Heart left ventricle (tissue), 13 donors: ENCODE measurements around the gene PCBD2.

Experiments used
- POLR2A ChIP-seq, 2 donors: fragments of 450-650 bp; IDR thresholded peaks; one replicate each; pipeline ENCODE4 v1.6.1; 2017; ENCODE audit warnings: antibody characterized with exemption in 2 of 2, mild to moderate bottlenecking in 2 of 2, moderate library complexity in 2 of 2
- TF ChIP-seq, protein P1 (sequence below), 12 donors: fragments of 200-600 bp; sonication (generic) in 4 of 12; IDR thresholded peaks; one replicate each; pipeline versions ENCODE4 v1.5.0 to v1.8.0; 2018 to 2022; ENCODE audit warnings: antibody characterized with exemption in 12 of 12, mild to moderate bottlenecking in 5 of 12
- donor health status: ischemic (EF 13 %, LVEDD 7.1; RV severe dilation, severe dysfunction).
- donor health status: DM: no; HTN: yes; CAD: no.
- donor health status: DM: no; HTN: no; CAD: no.
- donor health status: ischemic (EF 25% LVEDD 6.9; RV normal size, moderate dysfunction).
- donor health status: ischemic (EF 25% LVEDD 5.7; RV mildly dilated, moderate dysfunction).
- donor health status: ischemic (EF 35%, LVEDD 5.7; RV mildly dilated, moderate dysfunction).
- donor health status: nonischemic (EF 11% LVEDD 7.7; RV severe dilation, severe dysfunction).
- donor health status: DM: yes; HTN: yes; CAD: no.
- donor health status: PGD.
- donor health status: ischemic (EF 29% LVEDD 5.4; RV normal size, mild dysfunction).
- donor health status: nonischemic (EF 23%, LVEDD 6.1; RV moderate dilation, normal function).

GRCh38 chr5:134913254-134913653, 8.3 kb downstream of the PCBD2 start:
- TF ChIP-seq, protein P1, sequence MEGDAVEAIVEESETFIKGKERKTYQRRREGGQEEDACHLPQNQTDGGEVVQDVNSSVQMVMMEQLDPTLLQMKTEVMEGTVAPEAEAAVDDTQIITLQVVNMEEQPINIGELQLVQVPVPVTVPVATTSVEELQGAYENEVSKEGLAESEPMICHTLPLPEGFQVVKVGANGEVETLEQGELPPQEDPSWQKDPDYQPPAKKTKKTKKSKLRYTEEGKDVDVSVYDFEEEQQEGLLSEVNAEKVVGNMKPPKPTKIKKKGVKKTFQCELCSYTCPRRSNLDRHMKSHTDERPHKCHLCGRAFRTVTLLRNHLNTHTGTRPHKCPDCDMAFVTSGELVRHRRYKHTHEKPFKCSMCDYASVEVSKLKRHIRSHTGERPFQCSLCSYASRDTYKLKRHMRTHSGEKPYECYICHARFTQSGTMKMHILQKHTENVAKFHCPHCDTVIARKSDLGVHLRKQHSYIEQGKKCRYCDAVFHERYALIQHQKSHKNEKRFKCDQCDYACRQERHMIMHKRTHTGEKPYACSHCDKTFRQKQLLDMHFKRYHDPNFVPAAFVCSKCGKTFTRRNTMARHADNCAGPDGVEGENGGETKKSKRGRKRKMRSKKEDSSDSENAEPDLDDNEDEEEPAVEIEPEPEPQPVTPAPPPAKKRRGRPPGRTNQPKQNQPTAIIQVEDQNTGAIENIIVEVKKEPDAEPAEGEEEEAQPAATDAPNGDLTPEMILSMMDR (IDR thresholded peaks at IDR 0.05): no peak
- TF ChIP-seq POLR2A (IDR thresholded peaks at IDR 0.05): no peak
